Measurements from ENCODE around the gene DNAH2.

- TF ChIP-seq, protein P1, sequence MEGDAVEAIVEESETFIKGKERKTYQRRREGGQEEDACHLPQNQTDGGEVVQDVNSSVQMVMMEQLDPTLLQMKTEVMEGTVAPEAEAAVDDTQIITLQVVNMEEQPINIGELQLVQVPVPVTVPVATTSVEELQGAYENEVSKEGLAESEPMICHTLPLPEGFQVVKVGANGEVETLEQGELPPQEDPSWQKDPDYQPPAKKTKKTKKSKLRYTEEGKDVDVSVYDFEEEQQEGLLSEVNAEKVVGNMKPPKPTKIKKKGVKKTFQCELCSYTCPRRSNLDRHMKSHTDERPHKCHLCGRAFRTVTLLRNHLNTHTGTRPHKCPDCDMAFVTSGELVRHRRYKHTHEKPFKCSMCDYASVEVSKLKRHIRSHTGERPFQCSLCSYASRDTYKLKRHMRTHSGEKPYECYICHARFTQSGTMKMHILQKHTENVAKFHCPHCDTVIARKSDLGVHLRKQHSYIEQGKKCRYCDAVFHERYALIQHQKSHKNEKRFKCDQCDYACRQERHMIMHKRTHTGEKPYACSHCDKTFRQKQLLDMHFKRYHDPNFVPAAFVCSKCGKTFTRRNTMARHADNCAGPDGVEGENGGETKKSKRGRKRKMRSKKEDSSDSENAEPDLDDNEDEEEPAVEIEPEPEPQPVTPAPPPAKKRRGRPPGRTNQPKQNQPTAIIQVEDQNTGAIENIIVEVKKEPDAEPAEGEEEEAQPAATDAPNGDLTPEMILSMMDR (IDR thresholded peaks at IDR 0.05; ENCODE audit: low read length): no peak
- TF ChIP-seq EZH2 (optimal IDR thresholded peaks at IDR 0.05; ENCODE audit: low read depth, low read length): no peak
- no peak for TF ChIP-seq EZH2phosphoT487 (IDR thresholded peaks at IDR 0.05; ENCODE audit: low read length)
Measured at GRCh38 chr17:7754656-7755055, 37.1 kb downstream of the DNAH2 start.

Measured in MM.1S (cell line).